ENCODE measurements around the gene DNAJC12.

DNA sequence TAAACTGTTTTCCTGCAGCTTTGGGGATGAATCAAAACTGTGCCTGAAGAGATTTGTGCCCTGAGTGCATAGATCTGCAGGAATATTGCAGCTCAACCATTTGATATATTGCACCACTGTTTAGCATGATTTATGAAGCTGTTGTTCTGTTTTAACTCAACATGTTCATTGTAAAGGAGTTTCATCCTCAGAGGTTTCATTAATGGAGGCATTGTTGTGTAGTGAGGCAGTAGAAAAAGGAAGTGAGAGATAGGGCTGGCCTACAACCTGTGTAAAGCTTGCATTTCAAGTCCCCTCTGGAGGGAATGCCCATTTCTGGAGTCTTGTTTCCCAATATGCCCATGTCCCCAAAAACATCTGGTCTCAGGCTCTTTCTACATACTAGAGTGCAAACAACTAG lies 67.5 kb downstream of the DNAJC12 start:
- no peak for TF ChIP-seq EZH2 (IDR thresholded peaks at IDR 0.05)
- TF ChIP-seq, protein P1, sequence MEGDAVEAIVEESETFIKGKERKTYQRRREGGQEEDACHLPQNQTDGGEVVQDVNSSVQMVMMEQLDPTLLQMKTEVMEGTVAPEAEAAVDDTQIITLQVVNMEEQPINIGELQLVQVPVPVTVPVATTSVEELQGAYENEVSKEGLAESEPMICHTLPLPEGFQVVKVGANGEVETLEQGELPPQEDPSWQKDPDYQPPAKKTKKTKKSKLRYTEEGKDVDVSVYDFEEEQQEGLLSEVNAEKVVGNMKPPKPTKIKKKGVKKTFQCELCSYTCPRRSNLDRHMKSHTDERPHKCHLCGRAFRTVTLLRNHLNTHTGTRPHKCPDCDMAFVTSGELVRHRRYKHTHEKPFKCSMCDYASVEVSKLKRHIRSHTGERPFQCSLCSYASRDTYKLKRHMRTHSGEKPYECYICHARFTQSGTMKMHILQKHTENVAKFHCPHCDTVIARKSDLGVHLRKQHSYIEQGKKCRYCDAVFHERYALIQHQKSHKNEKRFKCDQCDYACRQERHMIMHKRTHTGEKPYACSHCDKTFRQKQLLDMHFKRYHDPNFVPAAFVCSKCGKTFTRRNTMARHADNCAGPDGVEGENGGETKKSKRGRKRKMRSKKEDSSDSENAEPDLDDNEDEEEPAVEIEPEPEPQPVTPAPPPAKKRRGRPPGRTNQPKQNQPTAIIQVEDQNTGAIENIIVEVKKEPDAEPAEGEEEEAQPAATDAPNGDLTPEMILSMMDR (IDR thresholded peaks at IDR 0.05) = no peak
